IMR-90 (cell line): Measurements from ENCODE around the gene CCDC116. TPM values are rescaled to one million over a fixed set of nuclear protein-coding genes. Genes with fewer than 3 reads are reported as not detected.

ENCODE experiments used
- ATAC-seq: fragments of 200-7000 bp; cut with Tn5 transposase; 2 replicates; pipeline ENCODE4 v1.9.1; 2020; ENCODE audit warnings: low read depth, mild to moderate bottlenecking, moderate library complexity
- BruUV-seq: library from RNA; stranded (reverse); fragments of 400-500 nt; replicated peaks from 2 replicates; lab custom pipeline; 2021; lab: Mats Ljungman, UMichigan
- CTCF ChIA-PET: fragments of 300-600 bp; formaldehyde crosslinking; extraction: SDS; loops from one replicate; lab custom pipeline; 2021; ENCODE audit warnings: antibody characterized with exemption; lab: Yijun Ruan, JAX
- POLR2A ChIA-PET: fragments of 300-600 bp; sonication (Branson Sonifier 250); formaldehyde crosslinking; loops from one replicate; lab custom pipeline; 2022; ENCODE audit warnings: antibody characterized with exemption; ENCODE audit not compliant: unreplicated experiment; lab: Charles Lee
- DNase-seq: peaks from one replicate; pipeline ENCODE4 v3.0.0; 2013
- H2AFZ ChIP-seq: replicated peaks from 2 replicates; pipeline ENCODE3; 2013; ENCODE audit warnings: low read length, mild to moderate bottlenecking; ENCODE audit not compliant: poor library complexity
- H2AK5ac ChIP-seq: 2 replicates; pipeline ENCODE4 v1.6.1; 2013; ENCODE audit warnings: low read depth, low read length, inconsistent platforms
- H2AK9ac ChIP-seq: replicated peaks from 2 replicates; pipeline ENCODE3; 2013; ENCODE audit warnings: mild to moderate bottlenecking, low read depth, low read length, moderate library complexity; ENCODE audit not compliant: poor library complexity
- H2BK120ac ChIP-seq: 2 replicates; pipeline ENCODE4 v1.6.1; 2013; ENCODE audit warnings: low read depth, low read length, inconsistent platforms
- H2BK15ac ChIP-seq: 3 replicates; pipeline ENCODE4 v1.6.1; 2013; ENCODE audit warnings: low read depth, low read length, inconsistent platforms
- H2BK20ac ChIP-seq: 2 replicates; pipeline ENCODE4 v1.6.1; 2013; ENCODE audit warnings: low read depth, mild to moderate bottlenecking, inconsistent platforms, low read length, moderate library complexity
- H2BK5ac ChIP-seq: 2 replicates; pipeline ENCODE4 v1.6.1; 2013; ENCODE audit warnings: mild to moderate bottlenecking, low read depth, low read length, inconsistent platforms; ENCODE audit not compliant: poor library complexity, severe bottlenecking
- H3K14ac ChIP-seq: replicated peaks from 2 replicates; pipeline ENCODE4 v1.6.1; 2013; ENCODE audit warnings: low read depth, low read length, inconsistent platforms
- H3K18ac ChIP-seq: 2 replicates; pipeline ENCODE4 v1.6.1; 2013; ENCODE audit warnings: low read depth, low read length, control low read depth
- H3K23ac ChIP-seq: 2 replicates; pipeline ENCODE4 v1.6.1; 2013; ENCODE audit warnings: low read depth, low read length, inconsistent platforms
- H3K27ac ChIP-seq: 2 replicates; pipeline ENCODE4 v1.5.1; 2013; ENCODE audit warnings: mild to moderate bottlenecking, control low read depth, low read length; ENCODE audit not compliant: insufficient read depth
- H3K27me3 ChIP-seq: 2 replicates; pipeline ENCODE4 v1.6.1; 2013; ENCODE audit warnings: low read length; ENCODE audit not compliant: control insufficient read depth, insufficient read depth
- H3K36me3 ChIP-seq: 2 replicates; pipeline ENCODE4 v1.6.1; 2013; ENCODE audit warnings: low read length, mixed read lengths; ENCODE audit not compliant: control insufficient read depth, insufficient read depth
- H3K4ac ChIP-seq: 2 replicates; pipeline ENCODE4 v1.6.1; 2013; ENCODE audit warnings: low read depth, low read length, inconsistent platforms
- H3K4me1 ChIP-seq: 2 replicates; pipeline ENCODE4 v1.6.1; 2013; ENCODE audit warnings: low read length, mixed read lengths; ENCODE audit not compliant: control insufficient read depth, insufficient read depth
- H3K4me2 ChIP-seq: 2 replicates; pipeline ENCODE4 v1.6.1; 2013; ENCODE audit warnings: low read depth, mild to moderate bottlenecking, control low read depth, low read length, moderate library complexity
- H3K4me3 ChIP-seq: 2 replicates; pipeline ENCODE4 v1.5.1; 2013; ENCODE audit warnings: low read depth, mild to moderate bottlenecking, control low read depth, low read length, moderate library complexity; ENCODE audit not compliant: insufficient read depth
- H3K56ac ChIP-seq: 2 replicates; pipeline ENCODE4 v1.6.1; 2013; ENCODE audit warnings: low read length, inconsistent platforms; ENCODE audit not compliant: insufficient read depth; ENCODE audit errors: extremely low read depth
- H3K79me1 ChIP-seq, 2 experiments: 2 replicates each; pipeline ENCODE4 v1.6.1; 2013; ENCODE audit warnings: low read length in 2 of 2, inconsistent platforms in 1 of 2, low read depth in 1 of 2
- H3K9ac ChIP-seq: 2 replicates; pipeline ENCODE4 v1.6.1; 2013; ENCODE audit warnings: low read depth, low read length, control low read depth
- H3K9me1 ChIP-seq: 2 replicates; pipeline ENCODE4 v1.6.1; 2013; ENCODE audit warnings: low read length, inconsistent platforms; ENCODE audit not compliant: insufficient read depth
- H3K9me3 ChIP-seq: 2 replicates; pipeline ENCODE4 v1.6.1; 2013; ENCODE audit warnings: low read length; ENCODE audit not compliant: control insufficient read depth, insufficient read depth
- H4K20me1 ChIP-seq: 2 replicates; pipeline ENCODE4 v1.6.1; 2013; ENCODE audit warnings: low read length, inconsistent platforms; ENCODE audit not compliant: insufficient read depth
- H4K5ac ChIP-seq: 2 replicates; pipeline ENCODE4 v1.6.1; 2013; ENCODE audit warnings: mild to moderate bottlenecking, low read depth, low read length, control low read depth
- H4K8ac ChIP-seq, 2 experiments: 2 replicates each; pipeline ENCODE4 v1.6.1; 2013; ENCODE audit warnings: low read depth in 2 of 2, low read length in 2 of 2, control low read depth in 1 of 2, inconsistent platforms in 1 of 2
- H4K91ac ChIP-seq: 2 replicates; pipeline ENCODE4 v1.6.1; 2013; ENCODE audit warnings: low read depth, low read length, inconsistent platforms; ENCODE audit not compliant: insufficient read depth
- BHLHE40 ChIP-seq: fragments of 150-350 bp; IDR thresholded peaks from 2 replicates; pipeline ENCODE4 v1.6.1; 2016; ENCODE audit warnings: mild to moderate bottlenecking, low read depth, low read length
- CEBPB ChIP-seq: IDR thresholded peaks from 2 replicates; pipeline ENCODE4 v1.6.1; 2012; ENCODE audit warnings: low read depth, low read length, improper control_type of control experiment
- CHD1 ChIP-seq: IDR thresholded peaks from 2 replicates; pipeline ENCODE4 v1.6.1; 2012; ENCODE audit warnings: low read depth, low read length, improper control_type of control experiment
- CTCF ChIP-seq: conservative IDR thresholded peaks from 2 replicates; pipeline ENCODE4 v1.5.1; 2012; ENCODE audit warnings: mild to moderate bottlenecking, low read depth, low read length, improper control_type of control experiment
- ELK1 ChIP-seq: fragments of 150-350 bp; IDR thresholded peaks from 2 replicates; pipeline ENCODE4 v1.6.1; 2016; ENCODE audit warnings: low read depth, mild to moderate bottlenecking, low read length, moderate library complexity, borderline replicate concordance
- FOS ChIP-seq: fragments of 150-350 bp; IDR thresholded peaks from 2 replicates; pipeline ENCODE4 v1.6.1; 2016; ENCODE audit warnings: low read depth, low read length
- MAFK ChIP-seq: IDR thresholded peaks from 2 replicates; pipeline ENCODE4 v1.6.1; 2012; ENCODE audit warnings: low read depth, low read length, improper control_type of control experiment
- MAZ ChIP-seq: IDR thresholded peaks from 2 replicates; pipeline ENCODE4 v1.6.1; 2012; ENCODE audit warnings: low read depth, mild to moderate bottlenecking, low read length, improper control_type of control experiment, moderate library complexity, borderline replicate concordance
- MXI1 ChIP-seq: IDR thresholded peaks from 2 replicates; pipeline ENCODE4 v1.6.1; 2012; ENCODE audit warnings: low read depth, mild to moderate bottlenecking, low read length, moderate library complexity, borderline replicate concordance
- NFE2L2 ChIP-seq: fragments of 150-350 bp; IDR thresholded peaks from 2 replicates; pipeline ENCODE4 v1.6.1; 2016; ENCODE audit warnings: low read depth, mild to moderate bottlenecking, low read length
- POLR2A ChIP-seq: IDR thresholded peaks from 2 replicates; pipeline ENCODE4 v1.6.1; 2012; ENCODE audit warnings: mild to moderate bottlenecking, low read depth, low read length
- RAD21 ChIP-seq: IDR thresholded peaks from 2 replicates; pipeline ENCODE4 v1.6.1; 2012; ENCODE audit warnings: low read length, improper control_type of control experiment
- RCOR1 ChIP-seq: IDR thresholded peaks from 2 replicates; pipeline ENCODE4 v1.6.1; 2012; ENCODE audit warnings: mild to moderate bottlenecking, low read length, improper control_type of control experiment; ENCODE audit not compliant: insufficient replicate concordance
- RFX5 ChIP-seq: IDR thresholded peaks from 2 replicates; pipeline ENCODE4 v1.8.0; 2012; ENCODE audit warnings: low read depth, mild to moderate bottlenecking, low read length, moderate library complexity
- SMC3 ChIP-seq: fragments of 150-350 bp; IDR thresholded peaks from 2 replicates; pipeline ENCODE4 v1.6.1; 2016; ENCODE audit warnings: low read depth, mild to moderate bottlenecking, antibody characterized with exemption, low read length, moderate library complexity
- USF2 ChIP-seq: fragments of 150-350 bp; IDR thresholded peaks from 2 replicates; pipeline ENCODE4 v1.6.1; 2017; ENCODE audit warnings: mild to moderate bottlenecking, antibody characterized with exemption, low read length, low read depth
- WGBS, 2 experiments: methylation state at CpG; one replicate each; pipeline versions ENCODE4 v1.1.5 to v1.1.7; 2013; ENCODE audit warnings: missing lambda C conversion rate in 2 of 2; ENCODE audit not compliant: insufficient read length in 1 of 2; ENCODE audit errors: extremely low coverage in 2 of 2; 5-methylcytosine and 5-hydroxymethylcytosine counted together
- dilution Hi-C: fragments of 300-500 bp; cut with HindIII; formaldehyde crosslinking; loops from one replicate; pipeline ENCODE4 v1.14.3; 2018; ENCODE audit warnings: low sequenced_read_pairs; ENCODE audit not compliant: unreplicated experiment
- in situ Hi-C: fragments of 300-500 bp; cut with MboI; formaldehyde crosslinking; loops from 3 replicates; pipeline ENCODE4 v1.14.3; 2019; ENCODE audit warnings: low sequenced_read_pairs, inconsistent platforms, mixed read lengths
- intact Hi-C: fragments of 100-400 bp; cut with micrococcal nuclease; formaldehyde crosslinking; loops from 2 replicates; pipeline ENCODE4 v1.10.0; 2022
- polyA plus RNA-seq, 3 experiments: library from polyadenylated mRNA; depleted of rRNA; stranded (reverse); fragments of >200 nt; gene quantifications; 2 replicates each; pipeline ENCODE4 v1.2.3, GENCODE V29; 2012; ENCODE audit warnings: low replicate concordance in 1 of 3
- total RNA-seq: library from RNA; depleted of rRNA; stranded (reverse); fragments of >200 nt; gene quantifications from 2 replicates; pipeline ENCODE4 v1.2.3, GENCODE V29; 2012

The CCDC116 gene
- total and polyA plus RNA-seq, 2 of the 4 experiments (the other 2 are of a cell fraction), result under 0.01 to 0.27 TPM

- H3K4me2 ChIP-seq, result no peak overlapping the region
- H3K4ac ChIP-seq, result no peak overlapping the region
- no peak overlapping the region for H4K5ac ChIP-seq
- POLR2A ChIA-PET, result no interaction called here
- H4K91ac ChIP-seq, result no peak overlapping the region
- no peak overlapping the region for H2BK20ac ChIP-seq
- TF ChIP-seq MAFK (no peak), RCOR1 (no peak), MAZ (no peak), ELK1 (no peak), CTCF (no peak), CHD1 (no peak), FOS (no peak), POLR2A (no peak), NFE2L2 (no peak), RFX5 (no peak), USF2 (no peak), BHLHE40 (no peak), CEBPB (no peak), MXI1 (no peak), RAD21 (no peak), SMC3 (no peak)
- 91% methylated on average over 4 of the region's 7 CpGs; no CpG with 5 or more reads in 1 of the 2 experiments for WGBS, 2 experiments
- no peaks in the 10 kb centered on the region for H3K9me3 ChIP-seq
- H2BK120ac ChIP-seq, result no peak overlapping the region
- H4K20me1 ChIP-seq, result peaks cover 86% of the 10 kb centered on the region
- H3K4me3 ChIP-seq, result no peak overlapping the region
- DNase-seq (no peak), ATAC-seq (no peak)
- peaks cover 41 to 71% of the 10 kb centered on the region in 2 experiments for H3K79me1 ChIP-seq
- intact Hi-C loops, result no loop called here
- H2AK5ac ChIP-seq, result no peak overlapping the region
- no TSS peak for BruUV-seq
- no peak overlapping the region for H3K27ac ChIP-seq
- in situ Hi-C loops, result no loop called here
- CTCF ChIA-PET, result interaction anchor here (1.2 kb wide), 1 partner anchor 11 kb away, joined by 3 read pairs; no protein-coding TSS in a partner anchor
- H3K4me1 ChIP-seq, result peaks cover 3% of the 10 kb centered on the region; the same call in 1 of the 2 replicates
- H3K9ac ChIP-seq, result no peak overlapping the region
- H3K14ac ChIP-seq, result no peak overlapping the region
- no peak overlapping the region for H2AK9ac ChIP-seq
- no peak overlapping the region for H3K23ac ChIP-seq
- no peak overlapping the region for H2BK5ac ChIP-seq
- dilution Hi-C loops, result no loop called here
- H3K56ac ChIP-seq, result no peak overlapping the region
- H3K36me3 ChIP-seq, result peaks cover 26% of the 10 kb centered on the region
- no peak overlapping the region for H4K8ac ChIP-seq
- no peaks in the 10 kb centered on the region for H3K27me3 ChIP-seq
- H3K9me1 ChIP-seq, result peaks cover 21% of the 10 kb centered on the region
- no peak overlapping the region for H3K18ac ChIP-seq
- H2AFZ ChIP-seq, result no peak overlapping the region
- H2BK15ac ChIP-seq, result no peak overlapping the region
These were observed 19.7 kb upstream of the CCDC116 start for GRCh38 chr22:21612858-21613257.
